NCI-H2196 treated with DMSO at 0.1 percent for 48 hours (cell line): Measurements from ENCODE around the gene EDAR.

ENCODE experiments used
- DNase-seq: peaks from one replicate; lab custom pipeline; 2025; ENCODE audit not compliant: unreplicated experiment; lab: John Stamatoyannopoulos, UW

Gene EDAR

GRCh38 chr2:108926561-108927380 is 62.2 kb downstream of the EDAR start:
- no peak for DNase-seq

GRCh38 chr2:108925735-108926134 is 63.3 kb downstream of the EDAR start:
- no peak for DNase-seq

GRCh38 chr2:108925286-108925685 is 63.7 kb downstream of the EDAR start:
- no peak for DNase-seq

- DNase-seq = no peak
Measured at GRCh38 chr2:108924580-108925251, 64.3 kb downstream of the EDAR start.

GRCh38 chr2:108923736-108924579 is 65.1 kb downstream of the EDAR start:
- DNase-seq = no peak

- DNase-seq = peak; percentile 75
Measured at GRCh38 chr2:108923019-108923700, 65.9 kb downstream of the EDAR start.

- DNase-seq = no peak
Measured at GRCh38 chr2:108922141-108922915, 66.7 kb downstream of the EDAR start.

GRCh38 chr2:108921096-108922030 is 67.7 kb downstream of the EDAR start:
- no peak for DNase-seq

- DNase-seq = no peak
Measured at GRCh38 chr2:108920686-108921085, 68.3 kb downstream of the EDAR start.

- no peak for DNase-seq
Measured at GRCh38 chr2:108919571-108920373, 69.2 kb downstream of the EDAR start.

- DNase-seq = no peak
Measured at GRCh38 chr2:108918941-108919341, 70.1 kb downstream of the EDAR start.

GRCh38 chr2:108918156-108918874 is 70.7 kb downstream of the EDAR start:
- no peak for DNase-seq

GRCh38 chr2:108917526-108917925 is 71.5 kb downstream of the EDAR start:
- DNase-seq = no peak

- DNase-seq = no peak
Measured at GRCh38 chr2:108916796-108917421, 72.1 kb downstream of the EDAR start.

- no peak for DNase-seq
Measured at GRCh38 chr2:108916122-108916795, 72.8 kb downstream of the EDAR start.

- no peak for DNase-seq
Measured at GRCh38 chr2:108912629-108912902, 76.5 kb downstream of the EDAR start.
